ENCODE measurements around the gene DSCAML1.

DNA sequence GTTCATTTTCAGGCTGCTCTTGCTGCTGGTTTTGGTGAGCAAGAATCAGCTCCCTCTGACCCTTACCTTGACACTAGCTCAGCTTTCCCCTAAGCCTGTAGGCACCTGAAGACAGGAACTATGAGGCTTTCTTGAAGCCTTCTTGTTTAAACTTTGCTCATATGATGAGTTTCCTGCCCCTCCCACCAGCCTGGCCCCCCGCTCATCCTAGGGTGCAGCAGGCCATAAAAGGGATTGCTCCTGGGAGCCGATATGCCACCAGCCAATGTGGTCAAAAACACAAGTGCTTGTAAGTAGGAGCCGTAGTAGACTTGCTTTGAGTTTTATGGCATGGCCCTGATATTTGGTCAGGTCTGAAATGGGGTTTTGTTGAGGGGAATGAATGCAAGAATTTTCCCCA, 164.7 kb downstream of the DSCAML1 start:
- TF ChIP-seq, protein P1, sequence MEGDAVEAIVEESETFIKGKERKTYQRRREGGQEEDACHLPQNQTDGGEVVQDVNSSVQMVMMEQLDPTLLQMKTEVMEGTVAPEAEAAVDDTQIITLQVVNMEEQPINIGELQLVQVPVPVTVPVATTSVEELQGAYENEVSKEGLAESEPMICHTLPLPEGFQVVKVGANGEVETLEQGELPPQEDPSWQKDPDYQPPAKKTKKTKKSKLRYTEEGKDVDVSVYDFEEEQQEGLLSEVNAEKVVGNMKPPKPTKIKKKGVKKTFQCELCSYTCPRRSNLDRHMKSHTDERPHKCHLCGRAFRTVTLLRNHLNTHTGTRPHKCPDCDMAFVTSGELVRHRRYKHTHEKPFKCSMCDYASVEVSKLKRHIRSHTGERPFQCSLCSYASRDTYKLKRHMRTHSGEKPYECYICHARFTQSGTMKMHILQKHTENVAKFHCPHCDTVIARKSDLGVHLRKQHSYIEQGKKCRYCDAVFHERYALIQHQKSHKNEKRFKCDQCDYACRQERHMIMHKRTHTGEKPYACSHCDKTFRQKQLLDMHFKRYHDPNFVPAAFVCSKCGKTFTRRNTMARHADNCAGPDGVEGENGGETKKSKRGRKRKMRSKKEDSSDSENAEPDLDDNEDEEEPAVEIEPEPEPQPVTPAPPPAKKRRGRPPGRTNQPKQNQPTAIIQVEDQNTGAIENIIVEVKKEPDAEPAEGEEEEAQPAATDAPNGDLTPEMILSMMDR (IDR thresholded peaks at IDR 0.05) = no peak
- TF ChIP-seq POLR2A (IDR thresholded peaks at IDR 0.05) = no peak
